Subcutaneous adipose tissue (tissue), 4 donors: Measurements from ENCODE around the gene CDON. TPM values are rescaled to one million over a fixed set of nuclear protein-coding genes. Genes with fewer than 3 reads are reported as not detected.

Experiments
- CTCF ChIP-seq: fragments of 450-650 bp; IDR thresholded peaks from one replicate; pipeline ENCODE4 v1.5.1; 2016; ENCODE audit warnings: low read depth, mild to moderate bottlenecking, control low read depth, antibody characterized with exemption, moderate library complexity
- total RNA-seq, 4 donors: library from RNA; depleted of rRNA; stranded (reverse); fragments of >200 nt; gene quantifications; one replicate each; pipeline ENCODE4 v1.1.0, GENCODE V29; 2016

Gene CDON
- total RNA-seq, 4 donors from 2014 or later = 16.7 to 30.0 (median 20.3) TPM

- TF ChIP-seq CTCF = no peak
Measured at GRCh38 chr11:125941267-125941618, 121.4 kb downstream of the CDON start.

GRCh38 chr11:125940145-125940544 is 122.5 kb downstream of the CDON start:
- no peak for TF ChIP-seq CTCF

- TF ChIP-seq CTCF = no peak
Measured at GRCh38 chr11:125939081-125939521, 123.6 kb downstream of the CDON start.

- no peak for TF ChIP-seq CTCF
Measured at GRCh38 chr11:125938418-125938817, 124.2 kb downstream of the CDON start.

- TF ChIP-seq CTCF = no peak
Measured at GRCh38 chr11:125935618-125936199, 127.0 kb downstream of the CDON start.

GRCh38 chr11:125935056-125935455 is 127.6 kb downstream of the CDON start:
- no peak for TF ChIP-seq CTCF

- no peak for TF ChIP-seq CTCF
Measured at GRCh38 chr11:125934473-125934872, 128.2 kb downstream of the CDON start.
